Panc1 (cell line): ENCODE data around the gene PBRM1. TPM values are rescaled to one million over a fixed set of nuclear protein-coding genes. Genes with fewer than 3 reads are reported as not detected.
A peak's percentile ranks its signal among the peaks of the same experiment; 100 is the strongest.

Source experiments
- ATAC-seq: fragments of 200-7000 bp; cut with Tn5 transposase; 2 replicates; pipeline ENCODE4 v1.9.1; 2020; ENCODE audit warnings: mild to moderate bottlenecking, moderate library complexity
- BruUV-seq: library from RNA; stranded (reverse); fragments of 400-500 nt; replicated peaks from 2 replicates; lab custom pipeline; 2021; lab: Mats Ljungman, UMichigan
- CTCF ChIA-PET: fragments of 300-600 bp; sonication (Branson Sonifier 250); formaldehyde crosslinking; loops from one replicate; lab custom pipeline; 2022; ENCODE audit warnings: antibody characterized with exemption; lab: Charles Lee
- POLR2A ChIA-PET: fragments of 300-600 bp; sonication (Branson Sonifier 250); formaldehyde crosslinking; loops from one replicate; lab custom pipeline; 2022; ENCODE audit warnings: antibody characterized with exemption; lab: Charles Lee
- DNase-seq: peaks from one replicate; pipeline ENCODE4 v3.0.0-alpha.2; 2010; ENCODE audit warnings: low read depth, low spot score
- H3K27ac ChIP-seq: 2 replicates; pipeline ENCODE4 v1.5.1; 2011; ENCODE audit warnings: mild to moderate bottlenecking, low read length, inconsistent platforms
- H3K27me3 ChIP-seq: fragments of 200-500 bp; sonication (Bioruptor generic); 2 replicates; pipeline ENCODE4 v1.6.0; 2014; ENCODE audit warnings: low read length, inconsistent platforms; ENCODE audit not compliant: control insufficient read depth, insufficient read depth
- H3K36me3 ChIP-seq: fragments of 200-500 bp; sonication (Bioruptor generic); 2 replicates; pipeline ENCODE4 v1.5.1; 2014; ENCODE audit warnings: inconsistent platforms, mild to moderate bottlenecking, low read length, moderate library complexity; ENCODE audit not compliant: control insufficient read depth, insufficient read depth
- H3K4me1 ChIP-seq: 2 replicates; pipeline ENCODE4 v1.5.1; 2011; ENCODE audit warnings: inconsistent platforms, mild to moderate bottlenecking, low read length, moderate library complexity; ENCODE audit not compliant: control insufficient read depth, insufficient read depth
- H3K4me3 ChIP-seq, 2 experiments: 2 replicates each; pipeline ENCODE4 v1.5.1; 2011 to 2012; ENCODE audit warnings: low read depth in 2 of 2, low read length in 2 of 2, mild to moderate bottlenecking in 2 of 2, inconsistent platforms in 1 of 2, moderate library complexity in 1 of 2
- H3K9me3 ChIP-seq: fragments of 200-500 bp; sonication (Bioruptor generic); 2 replicates; pipeline ENCODE4 v1.5.1; 2014; ENCODE audit warnings: low read depth, mild to moderate bottlenecking, inconsistent platforms, low read length, moderate library complexity; ENCODE audit not compliant: control insufficient read depth, insufficient read depth
- CTCF ChIP-seq: fragments of 450-650 bp; IDR thresholded peaks from 2 replicates; pipeline ENCODE4 v1.5.1; 2017; ENCODE audit warnings: mild to moderate bottlenecking
- POLR2AphosphoS5 ChIP-seq: IDR thresholded peaks from 2 replicates; pipeline ENCODE4 v1.6.1; 2012; ENCODE audit warnings: mild to moderate bottlenecking, low read depth, low read length, moderate library complexity
- SIN3A ChIP-seq: IDR thresholded peaks from 2 replicates; pipeline ENCODE4 v1.6.1; 2012; ENCODE audit warnings: low read depth, mild to moderate bottlenecking, low read length, moderate library complexity, borderline replicate concordance; ENCODE audit not compliant: insufficient read depth
- TCF7L2 ChIP-seq: IDR thresholded peaks from 2 replicates; pipeline ENCODE4 v1.6.1; 2011; ENCODE audit warnings: mild to moderate bottlenecking, low read depth, low read length, inconsistent platforms
- in situ Hi-C: cut with HindIII; loops from 2 replicates; pipeline ENCODE4 v1.10.0; 2016; ENCODE audit warnings: low sequenced_read_pairs, low pct_unique_long_range_greater_than_20kb
- intact Hi-C: fragments of 100-400 bp; cut with micrococcal nuclease; formaldehyde crosslinking; loops from one replicate; pipeline ENCODE4 v1.10.0; 2022; ENCODE audit not compliant: unreplicated experiment
- total RNA-seq: library from RNA; stranded (reverse); gene quantifications from one replicate; pipeline ENCODE4 v1.2.1, GENCODE V29; 2021; ENCODE audit not compliant: unreplicated experiment
- TF ChIP-seq, protein P1 (sequence below), 2 experiments: IDR thresholded peaks; 2 replicates each; pipeline ENCODE4 v1.6.1; 2011 to 2012; ENCODE audit warnings: low read depth in 2 of 2, control low read depth in 1 of 2, low read length in 1 of 2, mild to moderate bottlenecking in 1 of 2, moderate library complexity in 1 of 2; ENCODE audit not compliant: insufficient read depth in 1 of 2

Gene PBRM1
- total RNA-seq, 1 experiment from 2014 or later: 43.5 TPM

- Histone ChIP-seq H3K4me3 (no peak overlapping the region), H3K27ac (no peak overlapping the region), H3K4me1 (no peaks in the 10 kb centered on the region), H3K9me3 (no peaks in the 10 kb centered on the region), H3K27me3 (no peaks in the 10 kb centered on the region), H3K36me3 (peaks cover 8% of the 10 kb centered on the region; the same call in 1 of the 2 replicates)
- POLR2A ChIA-PET: no interaction called here
- TF ChIP-seq, protein P1, sequence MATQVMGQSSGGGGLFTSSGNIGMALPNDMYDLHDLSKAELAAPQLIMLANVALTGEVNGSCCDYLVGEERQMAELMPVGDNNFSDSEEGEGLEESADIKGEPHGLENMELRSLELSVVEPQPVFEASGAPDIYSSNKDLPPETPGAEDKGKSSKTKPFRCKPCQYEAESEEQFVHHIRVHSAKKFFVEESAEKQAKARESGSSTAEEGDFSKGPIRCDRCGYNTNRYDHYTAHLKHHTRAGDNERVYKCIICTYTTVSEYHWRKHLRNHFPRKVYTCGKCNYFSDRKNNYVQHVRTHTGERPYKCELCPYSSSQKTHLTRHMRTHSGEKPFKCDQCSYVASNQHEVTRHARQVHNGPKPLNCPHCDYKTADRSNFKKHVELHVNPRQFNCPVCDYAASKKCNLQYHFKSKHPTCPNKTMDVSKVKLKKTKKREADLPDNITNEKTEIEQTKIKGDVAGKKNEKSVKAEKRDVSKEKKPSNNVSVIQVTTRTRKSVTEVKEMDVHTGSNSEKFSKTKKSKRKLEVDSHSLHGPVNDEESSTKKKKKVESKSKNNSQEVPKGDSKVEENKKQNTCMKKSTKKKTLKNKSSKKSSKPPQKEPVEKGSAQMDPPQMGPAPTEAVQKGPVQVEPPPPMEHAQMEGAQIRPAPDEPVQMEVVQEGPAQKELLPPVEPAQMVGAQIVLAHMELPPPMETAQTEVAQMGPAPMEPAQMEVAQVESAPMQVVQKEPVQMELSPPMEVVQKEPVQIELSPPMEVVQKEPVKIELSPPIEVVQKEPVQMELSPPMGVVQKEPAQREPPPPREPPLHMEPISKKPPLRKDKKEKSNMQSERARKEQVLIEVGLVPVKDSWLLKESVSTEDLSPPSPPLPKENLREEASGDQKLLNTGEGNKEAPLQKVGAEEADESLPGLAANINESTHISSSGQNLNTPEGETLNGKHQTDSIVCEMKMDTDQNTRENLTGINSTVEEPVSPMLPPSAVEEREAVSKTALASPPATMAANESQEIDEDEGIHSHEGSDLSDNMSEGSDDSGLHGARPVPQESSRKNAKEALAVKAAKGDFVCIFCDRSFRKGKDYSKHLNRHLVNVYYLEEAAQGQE (IDR thresholded peaks at IDR 0.05; ENCODE audit: insufficient read depth in 1 of 2, low read depth in 2 of 2, low read length in 1 of 2): no peak
- TF ChIP-seq TCF7L2 (no peak), CTCF (no peak), SIN3A (no peak), POLR2AphosphoS5 (no peak)
- no peak for ATAC-seq
- intact Hi-C loops: no loop called here
- in situ Hi-C loops: no loop called here
- DNase-seq: no peak
- CTCF ChIA-PET: interaction anchor here (0.6 kb wide), 1 partner anchor 122 kb away, joined by 4 read pairs; no protein-coding TSS in a partner anchor
- BruUV-seq: no TSS peak
Measured at GRCh38 chr3:52547143-52547542, 138.6 kb downstream of the PBRM1 start.

- intact Hi-C loops (no loop called here), in situ Hi-C loops (no loop called here)
- ChIA-PET POLR2A (no interaction called here), CTCF (no interaction called here)
- no peaks in the 10 kb centered on the region for H3K4me1 ChIP-seq
- BruUV-seq: TSS peak; percentile 70
- H3K27me3 ChIP-seq: no peaks in the 10 kb centered on the region
- H3K27ac ChIP-seq: no peak overlapping the region
- no peak for ATAC-seq
- DNase-seq: no peak
- no peak overlapping the region for H3K4me3 ChIP-seq
- H3K9me3 ChIP-seq: no peaks in the 10 kb centered on the region
- TF ChIP-seq, protein P1 (IDR thresholded peaks at IDR 0.05; ENCODE audit: insufficient read depth in 1 of 2, low read depth in 2 of 2, low read length in 1 of 2): no peak
- no peak for TF ChIP-seq TCF7L2
- H3K36me3 ChIP-seq: peaks cover 8% of the 10 kb centered on the region; the same call in 1 of the 2 replicates
Measured at GRCh38 chr3:52546111-52546901, 139.4 kb downstream of the PBRM1 start.
